ENCODE measurements around the gene RBM19.
"Not testable (repeated sequence)": the region's sequence is repeated elsewhere in the genome, so short reads cannot be mapped to it uniquely, and the experiment has no call there.

Gene RBM19

GRCh38 chr12:113831476-113831875 is 134.6 kb downstream of the RBM19 start:
- DNase-seq (ENCODE audit: low spot score): no peak

GRCh38 chr12:113831016-113831415 is 135.1 kb downstream of the RBM19 start:
- no peak for DNase-seq (ENCODE audit: low spot score)

- DNase-seq (ENCODE audit: low spot score): no peak
Measured at GRCh38 chr12:113829212-113829611, 136.9 kb downstream of the RBM19 start.

- DNase-seq (ENCODE audit: low spot score): no peak
Measured at GRCh38 chr12:113827539-113828114, 138.5 kb downstream of the RBM19 start.

GRCh38 chr12:113826805-113827538 is 139.2 kb downstream of the RBM19 start:
- no peak for DNase-seq (ENCODE audit: low spot score)

GRCh38 chr12:113825705-113826104 is 140.4 kb downstream of the RBM19 start:
- no peak for DNase-seq (ENCODE audit: low spot score)

GRCh38 chr12:113823816-113824215 is 142.3 kb downstream of the RBM19 start:
- no peak for DNase-seq (ENCODE audit: low spot score)

GRCh38 chr12:113823016-113823415 is 143.1 kb downstream of the RBM19 start:
- no peak for DNase-seq (ENCODE audit: low spot score)

- DNase-seq (ENCODE audit: low spot score): no peak
Measured at GRCh38 chr12:113820842-113821241, 145.3 kb downstream of the RBM19 start.

GRCh38 chr12:113820309-113820708 is 145.8 kb downstream of the RBM19 start:
- no peak for DNase-seq (ENCODE audit: low spot score)

GRCh38 chr12:113819495-113819894 is 146.6 kb downstream of the RBM19 start:
- no peak for DNase-seq (ENCODE audit: low spot score)

- no peak for DNase-seq (ENCODE audit: low spot score)
Measured at GRCh38 chr12:113818833-113819232, 147.3 kb downstream of the RBM19 start.

- DNase-seq (ENCODE audit: low spot score): no peak
Measured at GRCh38 chr12:113818283-113818682, 147.8 kb downstream of the RBM19 start.

- no peak for DNase-seq (ENCODE audit: low spot score)
Measured at GRCh38 chr12:113816866-113817265, 149.3 kb downstream of the RBM19 start.

GRCh38 chr12:113815031-113815430 is 151.1 kb downstream of the RBM19 start:
- no peak for DNase-seq (ENCODE audit: low spot score)

- no peak for DNase-seq (ENCODE audit: low spot score)
Measured at GRCh38 chr12:113813229-113813541, 152.9 kb downstream of the RBM19 start.

GRCh38 chr12:113812411-113813228 is 153.5 kb downstream of the RBM19 start:
- DNase-seq (ENCODE audit: low spot score): no peak

GRCh38 chr12:113809462-113810220 is 156.5 kb downstream of the RBM19 start:
- not testable (repeated sequence) for DNase-seq (ENCODE audit: low spot score)

- no peak for DNase-seq (ENCODE audit: low spot score)
Measured at GRCh38 chr12:113808095-113808951, 157.8 kb downstream of the RBM19 start.

GRCh38 chr12:113805673-113806072 is 160.5 kb downstream of the RBM19 start:
- no peak for DNase-seq (ENCODE audit: low spot score)

GRCh38 chr12:113804961-113805600 is 161.0 kb downstream of the RBM19 start:
- no peak for DNase-seq (ENCODE audit: low spot score)
